Retinal pigment epithelial cell (primary cell): ENCODE measurements around the gene YIF1A.
A peak's percentile ranks its signal among the peaks of the same experiment; 100 is the strongest.

Experiments
- DNase-seq: peaks from one replicate; pipeline ENCODE4 v3.0.0-alpha.2; 2010; ENCODE audit warnings: low read depth
- H3K4me3 ChIP-seq: 2 replicates; pipeline ENCODE4 v1.5.1; 2011; ENCODE audit warnings: mild to moderate bottlenecking, low read length, control low read depth, moderate library complexity
- CTCF ChIP-seq: conservative IDR thresholded peaks from 2 replicates; pipeline ENCODE4 v1.5.1; 2011; ENCODE audit warnings: low read depth, low read length, control low read depth, inconsistent platforms

Gene YIF1A

GRCh38 chr11:66291706-66292542, 3.0 kb upstream of the YIF1A start, which contains the start of gene TMEM151A:
Gene TMEM151A, plus strand, starts transcription at chr11:66291894. Its CDS starts 120 bp downstream, at chr11:66292014.
- DNase-seq, result no peak
- peak within 1 kb of the TSS; percentile 87 for H3K4me3 ChIP-seq
- TF ChIP-seq CTCF, result no peak

GRCh38 chr11:66291303-66291705, 2.4 kb upstream of the YIF1A start:
- no peak for TF ChIP-seq CTCF
- peak overlapping the region; percentile 51 for H3K4me3 ChIP-seq
- no peak for DNase-seq

- TF ChIP-seq CTCF, result no peak
- H3K4me3 ChIP-seq, result no peak overlapping the region
These were observed 1.3 kb upstream of the YIF1A start for GRCh38 chr11:66290330-66290621.

GRCh38 chr11:66289548-66290329, 796 bp upstream of the YIF1A start:
- DNase-seq, result peak; percentile 56
- H3K4me3 ChIP-seq, result peak overlapping the region; percentile 68
- TF ChIP-seq CTCF, result no peak

More at GRCh38 chr11:66290330-66290621, 1.3 kb upstream of the YIF1A start:
- no peak for DNase-seq

- DNase-seq, result no peak
- no peak for TF ChIP-seq CTCF
- H3K4me3 ChIP-seq, result peak overlapping the region; percentile 84
These were observed 863 bp downstream of the YIF1A start for GRCh38 chr11:66287889-66288670.

GRCh38 chr11:66287211-66287888, 1.6 kb downstream of the YIF1A start:
- TF ChIP-seq CTCF, result no peak
- DNase-seq, result no peak
- H3K4me3 ChIP-seq, result no peak overlapping the region
